GM13976 (cell line): ENCODE measurements around the gene RNF187.

Experiments
- DNase-seq: peaks from one replicate; pipeline ENCODE4 v3.0.0; 2012; ENCODE audit warnings: low spot score
- CTCF ChIP-seq: IDR thresholded peaks from 2 replicates; pipeline ENCODE4 v1.5.1; 2012; ENCODE audit warnings: borderline replicate concordance, mild to moderate bottlenecking; ENCODE audit not compliant: insufficient read depth; ENCODE audit errors: extremely low read depth, missing control alignments, control extremely low read depth
- in situ Hi-C: fragments of 300-500 bp; cut with MboI; formaldehyde crosslinking; loops from one replicate; pipeline ENCODE4 v1.12.0; 2022; ENCODE audit warnings: low sequenced_read_pairs, mixed read lengths, inconsistent platforms; ENCODE audit not compliant: unreplicated experiment

Gene RNF187

GRCh38 chr1:228486596-228487335 is 416 bp upstream of the RNF187 start:
- peak; percentile 83 for DNase-seq
- in situ Hi-C loops = no loop called here
- TF ChIP-seq CTCF = no peak

GRCh38 chr1:228488125-228488817 is 1.1 kb downstream of the RNF187 start:
- in situ Hi-C loops = no loop called here
- no peak for TF ChIP-seq CTCF

GRCh38 chr1:228488818-228489674 is 1.9 kb downstream of the RNF187 start:
- DNase-seq = no peak
- in situ Hi-C loops = no loop called here
- TF ChIP-seq CTCF = no peak

More at GRCh38 chr1:228488125-228488817, 1.1 kb downstream of the RNF187 start:
- no peak for DNase-seq

- DNase-seq = no peak
- in situ Hi-C loops = no loop called here
- no peak for TF ChIP-seq CTCF
These were observed 3.2 kb downstream of the RNF187 start for GRCh38 chr1:228490120-228491078.

GRCh38 chr1:228493141-228494043 is 6.2 kb downstream of the RNF187 start:
- no peak for TF ChIP-seq CTCF
- in situ Hi-C loops = no loop called here
- no peak for DNase-seq
